ENCODE measurements around the gene UPP1.

DNA sequence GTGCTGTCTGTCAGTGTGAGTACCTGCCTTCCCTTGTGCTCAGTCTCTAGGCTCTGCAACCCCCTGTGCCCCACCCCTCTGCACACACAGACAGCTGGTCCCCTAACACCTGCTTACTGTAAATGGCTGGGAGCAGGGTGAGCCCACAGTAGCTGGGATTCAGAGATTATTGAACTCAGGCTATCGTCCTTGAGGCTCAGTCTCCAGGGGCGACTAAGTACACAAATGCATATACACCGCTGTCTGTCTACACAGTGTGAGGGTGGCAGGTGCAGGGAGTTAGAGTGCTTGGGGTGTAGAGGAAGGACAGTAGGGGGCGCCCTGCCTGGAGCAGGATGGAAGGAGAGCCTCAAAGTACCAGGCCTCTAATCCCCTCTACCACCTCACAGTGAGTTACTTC is 12.9 kb downstream of the UPP1 start:
- TF ChIP-seq, protein P1, sequence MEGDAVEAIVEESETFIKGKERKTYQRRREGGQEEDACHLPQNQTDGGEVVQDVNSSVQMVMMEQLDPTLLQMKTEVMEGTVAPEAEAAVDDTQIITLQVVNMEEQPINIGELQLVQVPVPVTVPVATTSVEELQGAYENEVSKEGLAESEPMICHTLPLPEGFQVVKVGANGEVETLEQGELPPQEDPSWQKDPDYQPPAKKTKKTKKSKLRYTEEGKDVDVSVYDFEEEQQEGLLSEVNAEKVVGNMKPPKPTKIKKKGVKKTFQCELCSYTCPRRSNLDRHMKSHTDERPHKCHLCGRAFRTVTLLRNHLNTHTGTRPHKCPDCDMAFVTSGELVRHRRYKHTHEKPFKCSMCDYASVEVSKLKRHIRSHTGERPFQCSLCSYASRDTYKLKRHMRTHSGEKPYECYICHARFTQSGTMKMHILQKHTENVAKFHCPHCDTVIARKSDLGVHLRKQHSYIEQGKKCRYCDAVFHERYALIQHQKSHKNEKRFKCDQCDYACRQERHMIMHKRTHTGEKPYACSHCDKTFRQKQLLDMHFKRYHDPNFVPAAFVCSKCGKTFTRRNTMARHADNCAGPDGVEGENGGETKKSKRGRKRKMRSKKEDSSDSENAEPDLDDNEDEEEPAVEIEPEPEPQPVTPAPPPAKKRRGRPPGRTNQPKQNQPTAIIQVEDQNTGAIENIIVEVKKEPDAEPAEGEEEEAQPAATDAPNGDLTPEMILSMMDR (IDR thresholded peaks at IDR 0.05): no peak
- no peak for TF ChIP-seq EP300 (IDR thresholded peaks at IDR 0.05)

All from ovary (tissue), 3 donors.